GM12878 (cell line): Measurements from ENCODE around the gene VIL1. TPM values are rescaled to one million over a fixed set of nuclear protein-coding genes. Genes with fewer than 3 reads are reported as not detected.

ENCODE experiments used
- ATAC-seq: fragments of 200-7000 bp; cut with Tn5 transposase; 3 replicates; pipeline ENCODE4 v1.9.1; 2020; ENCODE audit warnings: mild to moderate bottlenecking, moderate library complexity
- BruUV-seq: library from RNA; stranded (reverse); fragments of 400-500 nt; replicated peaks from 2 replicates; lab custom pipeline; 2021; lab: Mats Ljungman, UMichigan
- CTCF ChIA-PET: fragments of 300-600 bp; sonication (Branson Sonifier 250); formaldehyde crosslinking; extraction: SDS; loops from one replicate; lab custom pipeline; 2021; ENCODE audit warnings: inconsistent platforms; lab: Yijun Ruan, JAX
- POLR2A ChIA-PET: fragments of 350-600 bp; formaldehyde crosslinking; extraction: SDS; loops from one replicate; lab custom pipeline; 2021; ENCODE audit warnings: inconsistent platforms; lab: Charles Lee
- RAD21 ChIA-PET: fragments of 300-600 bp; sonication (Branson Sonifier 250); formaldehyde crosslinking; loops from one replicate; lab custom pipeline; 2023; ENCODE audit warnings: antibody characterized with exemption; ENCODE audit not compliant: unreplicated experiment; lab: Charles Lee
- SMC1A ChIA-PET: fragments of 300-600 bp; sonication (Branson Sonifier 250); formaldehyde crosslinking; loops from one replicate; lab custom pipeline; 2023; ENCODE audit not compliant: unreplicated experiment, uncharacterized antibody; lab: Charles Lee
- DNase-seq: peaks from one replicate; pipeline ENCODE4 v3.0.0-alpha.2; 2011; ENCODE audit warnings: low read depth, low spot score
- FAIRE-seq: peaks from 3 replicates; lab custom pipeline; 2011; peaks lifted over from hg19 to GRCh38; lab: Jason Lieb, UNC
- H2AFZ ChIP-seq: 2 replicates; pipeline ENCODE4 v1.6.0; 2011; ENCODE audit warnings: low read depth, low read length, control low read depth; ENCODE audit not compliant: control insufficient read depth
- H3K27ac ChIP-seq: 2 replicates; pipeline ENCODE4 v1.5.1; 2011; ENCODE audit warnings: control low read depth; ENCODE audit not compliant: control insufficient read depth, insufficient read depth
- H3K27me3 ChIP-seq, 2 experiments: replicated peaks in 1 of 2; 2 replicates each; pipeline versions ENCODE4 v1.6.0 to v1.6.1; 2011; ENCODE audit warnings: low read length in 1 of 2; ENCODE audit not compliant: control insufficient read depth in 2 of 2, insufficient read depth in 2 of 2
- H3K36me3 ChIP-seq, 2 experiments: 2 replicates each; pipeline ENCODE4 v1.5.1; 2011; ENCODE audit warnings: low read length in 1 of 2; ENCODE audit not compliant: control insufficient read depth in 2 of 2, insufficient read depth in 2 of 2
- H3K4me1 ChIP-seq: 2 replicates; pipeline ENCODE4 v1.6.1; 2011; ENCODE audit warnings: mild to moderate bottlenecking, low read length, moderate library complexity, mixed read lengths; ENCODE audit not compliant: control insufficient read depth, insufficient read depth
- H3K4me2 ChIP-seq: 2 replicates; pipeline ENCODE4 v1.6.0; 2011; ENCODE audit warnings: control low read depth; ENCODE audit not compliant: control insufficient read depth, insufficient read depth
- H3K4me3 ChIP-seq: fragments of 200-600 bp; sonication (generic); 2 replicates; pipeline ENCODE4 v1.5.1; 2016
- H3K79me2 ChIP-seq: 2 replicates; pipeline ENCODE4 v1.6.0; 2011; ENCODE audit warnings: low read length; ENCODE audit not compliant: control insufficient read depth, insufficient read depth
- H3K9ac ChIP-seq: 2 replicates; pipeline ENCODE4 v1.8.0; 2011; ENCODE audit warnings: low read length, control low read depth, mixed read lengths; ENCODE audit not compliant: control insufficient read depth, insufficient read depth
- H3K9me3 ChIP-seq: replicated peaks from 3 replicates; pipeline ENCODE4 v1.5.1; 2011; ENCODE audit warnings: mild to moderate bottlenecking, low read length; ENCODE audit not compliant: control insufficient read depth, insufficient read depth
- H4K20me1 ChIP-seq: 2 replicates; pipeline ENCODE4 v1.6.0; 2011; ENCODE audit not compliant: control insufficient read depth, insufficient read depth
- IRF3 ChIP-seq: fragments of 450-650 bp; IDR thresholded peaks from 2 replicates; pipeline ENCODE4 v1.6.1; 2014; ENCODE audit warnings: mild to moderate bottlenecking
- MLLT1 ChIP-seq: fragments of 450-650 bp; IDR thresholded peaks from 2 replicates; pipeline ENCODE4 v1.6.1; 2016; ENCODE audit warnings: mild to moderate bottlenecking
- STAT1 ChIP-seq: fragments of 450-650 bp; conservative IDR thresholded peaks from 2 replicates; pipeline ENCODE4 v1.6.1; 2014; ENCODE audit warnings: antibody characterized with exemption, mild to moderate bottlenecking
- WGBS: methylation state at CpG from one replicate; pipeline ENCODE4 v1.1.6; 2016; ENCODE audit warnings: low lambda C conversion rate; ENCODE audit not compliant: insufficient replicate concordance, insufficient coverage; ENCODE audit errors: missing lambda C conversion rate; 5-methylcytosine and 5-hydroxymethylcytosine counted together
- in situ Hi-C: fragments of 300-500 bp; cut with MboI; formaldehyde crosslinking; loops from 9 replicates; pipeline ENCODE4 v1.14.3; 2018; ENCODE audit warnings: mixed read lengths
- intact Hi-C: fragments of 100-400 bp; cut with micrococcal nuclease; formaldehyde crosslinking; loops from one replicate; pipeline ENCODE4 v1.14.2; 2022; ENCODE audit not compliant: unreplicated experiment
- polyA plus RNA-seq, 11 experiments: library from polyadenylated mRNA; depleted of rRNA in 4 of 11; unstranded in 6 of 11; stranded (reverse) in 5 of 11; fragments of >200 nt; fragmentation: Nextera tagmentation in 4 of 11; fragmentation: Illumina TruSeq in 1 of 11; extraction: Ambion mirVana in 4 of 11; extraction: Trizol in 1 of 11; gene quantifications; 1 replicate in 1 of 11; 2 replicates in 10 of 11; pipeline versions ENCODE4 v1.2.1 to v1.2.3, GENCODE V29; 2011 to 2016; ENCODE audit warnings: inconsistent platforms in 2 of 11, missing spikeins in 2 of 11, low read depth in 1 of 11
- total RNA-seq, 4 experiments: library from RNA; depleted of rRNA in 3 of 4; stranded (reverse); fragments of >200 nt in 3 of 4; fragmentation: Illumina TruSeq in 1 of 4; extraction: Trizol in 1 of 4; gene quantifications; 2 replicates each; pipeline versions ENCODE4 v1.2.1 to v1.2.3, GENCODE V29; 2013 to 2021

Gene VIL1
- total and polyA plus RNA-seq, 10 of the 15 experiments (the other 5 are each of a cell fraction or from before 2014, with no cell fraction given), result 0.03 to 1.9 (median 0.33) TPM

GRCh38 chr2:218387369-218388194 lies 31.3 kb upstream of the VIL1 start:
- no peak overlapping the region for H3K27ac ChIP-seq
- SMC1A ChIA-PET, result no interaction called here
- H3K4me3 ChIP-seq, result no peak overlapping the region
- no peak for DNase-seq
- ATAC-seq, result 0 out of 3 replicates have a peak, but pooled peaks have one; percentile 30
- 33% methylated on average over 36 of the region's 38 CpGs for WGBS
- no TSS peak for BruUV-seq
- no peaks in the 10 kb centered on the region for H3K4me1 ChIP-seq
- H2AFZ ChIP-seq, result peak overlapping the region; percentile 28
- in situ Hi-C loops, result loop anchor here (25.0 kb wide), 1 partner anchor 100 kb away; the partner anchor contains the start of gene TMBIM1
- RAD21 ChIA-PET, result no interaction called here
- no peaks in the 10 kb centered on the region for H3K79me2 ChIP-seq
- CTCF ChIA-PET, result no interaction called here
- no peak for TF ChIP-seq STAT1
- TF ChIP-seq MLLT1, result no peak
- TF ChIP-seq IRF3, result no peak
- POLR2A ChIA-PET, result no interaction called here
- no peaks in the 10 kb centered on the region for H3K36me3 ChIP-seq
- intact Hi-C loops, result no loop called here
- H4K20me1 ChIP-seq, result no peaks in the 10 kb centered on the region
- no peak for FAIRE-seq
- peak overlapping the region; percentile 20 for H3K4me2 ChIP-seq
- H3K27me3 ChIP-seq, result no peaks in the 10 kb centered on the region; a peak in 2 of 4 replicates
- no peaks in the 10 kb centered on the region for H3K9me3 ChIP-seq
- no peak overlapping the region for H3K9ac ChIP-seq
